Cerebellar cortex (tissue), 1 donor: ENCODE measurements around the gene GOLT1B.

Source experiments
- DNase-seq: peaks from one replicate; pipeline ENCODE4 v3.0.0-alpha.2; 2015; ENCODE audit warnings: low spot score

Gene GOLT1B

GRCh38 chr12:21566223-21566906 is 64.8 kb downstream of the GOLT1B start:
- DNase-seq = no peak

- no peak for DNase-seq
Observed at GRCh38 chr12:21566907-21567394, 65.4 kb downstream of the GOLT1B start.
